Stimulated activated CD4-positive, alpha-beta T cell treated with anti-CD3 and anti-CD28 coated beads, Interleukin-4, amount 100 ng/mL, for 48 hours (primary cell): ENCODE data around the gene MANBA.
A peak's percentile ranks its signal among the peaks of the same experiment; 100 is the strongest.

Experiments
- DNase-seq, 2 donors: peaks; one replicate each; pipeline ENCODE4 v3.0.0-alpha.2; 2020; ENCODE audit warnings: low read depth in 2 of 2

The MANBA gene

GRCh38 chr4:102594000-102594399 is 166.8 kb downstream of the MANBA start:
- DNase-seq, result no peak

GRCh38 chr4:102593147-102593546 is 167.6 kb downstream of the MANBA start:
- DNase-seq, result no peak

GRCh38 chr4:102592256-102592655 is 168.5 kb downstream of the MANBA start:
- no peak for DNase-seq

DNA sequence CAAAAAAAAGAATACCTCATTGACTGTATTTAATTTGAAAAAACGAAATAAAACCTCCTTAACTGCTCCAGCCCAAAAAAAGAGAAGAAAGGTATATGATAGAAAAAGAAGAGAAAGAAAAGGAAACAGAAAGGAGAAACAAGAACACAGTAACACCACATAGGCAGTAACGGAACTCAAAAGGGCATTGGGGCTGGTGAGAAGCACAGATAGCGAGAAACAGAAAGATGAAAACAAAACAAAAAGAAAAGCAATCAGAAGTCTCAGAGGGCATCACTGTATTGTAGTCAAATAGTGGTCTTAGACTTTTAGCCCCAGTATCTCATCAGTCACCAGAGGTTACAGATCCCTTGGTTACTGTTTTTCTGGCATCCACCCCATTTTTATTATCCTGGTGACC is 171.0 kb downstream of the MANBA start:
- DNase-seq, result no peak

- DNase-seq, result peak in 1 of 2 donors; percentile 26
Observed at GRCh38 chr4:102586644-102587021, 174.1 kb downstream of the MANBA start.

- no peak for DNase-seq
Observed at GRCh38 chr4:102586002-102586643, 174.6 kb downstream of the MANBA start.

- peak in 1 of 2 donors; percentile 29 for DNase-seq
Observed at GRCh38 chr4:102585329-102585728, 175.4 kb downstream of the MANBA start.

GRCh38 chr4:102584091-102584490 is 176.7 kb downstream of the MANBA start:
- no peak for DNase-seq
